Activated CD8-positive, alpha-beta memory T cell treated with anti-CD3 and anti-CD28 coated beads for 48 hours (primary cell): ENCODE results near the gene MEIS2.

Source experiments
- DNase-seq, 3 experiments: peaks; one replicate each; pipeline ENCODE4 v3.0.0-alpha.2; 2020; ENCODE audit warnings: low read depth in 2 of 3, low spot score in 2 of 3

Gene MEIS2

GRCh38 chr15:36903195-36903594 is 197.2 kb downstream of the MEIS2 start:
- DNase-seq, result no peak

- no peak for DNase-seq
Observed at GRCh38 chr15:36901012-36901411, 199.3 kb downstream of the MEIS2 start.

- no peak for DNase-seq
Observed at GRCh38 chr15:36899696-36900095, 200.7 kb downstream of the MEIS2 start.

DNA sequence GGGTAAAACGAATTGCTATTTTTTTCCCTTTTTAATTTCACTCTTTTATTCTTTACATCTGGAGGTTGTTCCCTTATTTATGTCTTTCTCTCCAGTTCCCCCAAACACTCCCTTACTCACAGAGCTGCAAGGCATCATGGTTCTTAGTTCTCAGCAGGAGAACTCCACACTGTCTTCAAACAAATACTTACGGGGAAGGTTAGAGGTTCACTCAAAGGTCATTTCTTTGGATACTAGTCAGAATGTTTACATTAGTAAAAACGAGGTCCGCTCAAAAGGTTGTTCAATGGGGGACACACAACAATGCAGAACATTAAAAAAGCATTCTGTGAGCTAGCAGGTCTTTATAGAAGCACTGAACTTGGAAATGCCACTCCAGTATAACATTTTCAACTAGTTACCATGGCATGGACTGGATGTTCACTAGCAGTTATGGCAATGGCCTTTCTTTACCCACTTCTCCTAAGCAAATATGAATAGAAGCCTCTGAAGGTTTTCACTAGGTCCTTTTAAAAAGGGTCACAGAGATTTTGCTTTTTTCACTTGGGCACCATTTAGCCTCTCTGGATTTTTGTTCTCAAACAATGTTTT is 201.7 kb downstream of the MEIS2 start:
- no peak for DNase-seq

DNA sequence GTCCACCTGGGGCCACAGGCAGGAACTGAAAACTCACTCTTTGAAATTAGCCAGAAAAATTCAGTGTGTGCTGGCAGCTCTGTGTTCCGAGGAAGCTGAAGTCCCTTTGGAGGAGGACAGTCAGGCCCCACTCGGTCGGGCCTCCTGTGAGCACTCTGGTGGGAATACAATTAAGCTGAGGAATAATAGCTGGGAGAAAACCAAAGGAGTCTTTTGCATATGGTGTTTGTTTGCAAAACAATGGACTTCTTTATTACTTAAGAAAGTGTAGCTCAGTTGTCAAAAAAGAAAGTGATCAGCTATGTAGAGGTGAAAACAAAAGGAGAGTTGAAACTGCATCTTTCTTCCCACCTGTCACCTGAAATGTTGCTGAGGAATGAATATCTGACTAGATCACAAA is 202.5 kb downstream of the MEIS2 start:
- no peak for DNase-seq

GRCh38 chr15:36896949-36897348 is 203.4 kb downstream of the MEIS2 start:
- no peak for DNase-seq

GRCh38 chr15:36894075-36894474 is 206.3 kb downstream of the MEIS2 start:
- DNase-seq, result no peak

DNA sequence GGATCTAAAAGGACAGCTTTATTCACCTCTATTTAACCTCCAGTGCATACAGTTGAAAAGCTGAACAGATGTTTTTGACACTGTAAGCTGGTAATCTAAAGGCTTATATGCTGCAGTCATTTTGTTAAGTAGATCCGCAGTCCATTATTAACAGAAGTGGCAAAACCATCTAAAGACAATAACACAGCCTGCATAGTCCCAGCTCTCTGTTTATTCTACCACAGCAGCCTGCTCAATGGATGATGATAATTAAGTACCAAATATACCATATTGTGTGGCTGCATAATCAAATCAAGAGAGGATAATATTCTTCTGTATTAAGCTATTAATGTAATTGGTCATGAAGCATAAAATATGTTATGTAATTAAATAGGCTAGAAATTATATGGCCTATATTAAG is 207.1 kb downstream of the MEIS2 start:
- no peak for DNase-seq

DNA sequence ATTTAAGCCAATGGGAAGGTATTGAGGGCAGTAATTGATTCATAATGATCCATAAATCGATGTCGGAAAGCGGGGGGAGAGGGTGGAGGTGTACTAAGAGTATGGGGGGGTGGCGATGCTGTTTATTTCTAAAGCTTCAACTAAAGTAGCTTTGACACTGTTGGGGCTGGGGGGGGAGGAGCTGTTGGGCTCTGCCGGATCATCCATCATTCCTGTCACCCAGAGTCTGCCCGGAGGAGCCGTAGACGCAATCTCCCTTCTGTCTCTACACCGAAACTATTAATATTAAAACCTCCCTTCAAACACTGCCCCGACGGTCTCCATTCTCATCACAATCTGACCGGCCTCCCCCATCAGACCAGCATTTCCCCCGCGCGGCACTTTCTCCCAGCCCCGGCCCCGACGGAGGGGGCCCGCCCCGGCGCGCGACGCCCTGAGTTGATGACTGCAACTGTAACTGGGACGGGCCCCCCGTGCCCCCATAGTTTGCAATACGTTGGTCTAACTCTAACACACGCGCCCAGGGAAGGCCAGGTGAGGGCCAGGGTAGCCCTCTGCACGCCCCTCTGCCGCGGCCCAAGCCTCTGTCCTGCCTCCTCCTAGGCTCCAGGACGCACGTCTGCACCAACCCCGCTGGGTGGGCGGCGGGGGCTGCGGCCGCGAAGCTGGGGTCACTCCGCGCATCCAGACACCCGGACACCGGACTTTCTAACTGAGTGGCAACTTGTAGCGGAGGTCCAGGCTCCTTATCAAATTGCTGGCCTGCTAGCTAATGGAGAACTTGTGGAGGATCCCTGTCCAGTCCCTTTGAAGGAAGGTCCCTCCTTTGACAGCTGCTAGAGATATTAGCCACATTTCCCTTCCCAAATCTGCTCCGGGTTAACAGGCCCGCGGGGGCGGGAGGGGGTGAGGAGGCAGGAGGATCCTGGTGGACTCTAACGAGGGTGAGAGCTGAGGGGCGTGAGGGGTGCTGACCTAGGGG is 212.0 kb downstream of the MEIS2 start:
- DNase-seq, result no peak

- no peak for DNase-seq
Observed at GRCh38 chr15:36887214-36887961, 213.0 kb downstream of the MEIS2 start.

GRCh38 chr15:36886701-36887100 is 213.6 kb downstream of the MEIS2 start:
- DNase-seq, result no peak

DNA sequence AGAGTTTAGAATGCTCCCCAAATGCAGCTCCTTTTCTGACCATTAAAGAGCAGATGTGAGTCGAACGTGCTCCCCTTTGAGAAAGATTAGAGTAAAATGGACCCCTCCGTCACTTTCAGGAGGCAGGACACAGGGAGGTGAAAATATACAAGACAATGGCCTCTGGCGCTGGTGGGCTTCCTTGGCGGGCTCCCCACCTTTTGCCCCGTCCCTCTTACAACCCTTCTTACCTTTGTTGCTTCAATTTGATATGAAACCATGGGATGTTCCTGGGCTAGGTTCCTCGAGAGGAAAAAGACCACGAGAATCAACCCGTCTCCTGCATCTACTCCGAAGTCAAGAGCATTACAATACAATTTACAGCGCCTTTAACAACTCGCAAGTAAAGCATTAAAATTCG is 214.2 kb downstream of the MEIS2 start:
- no peak for DNase-seq

DNA sequence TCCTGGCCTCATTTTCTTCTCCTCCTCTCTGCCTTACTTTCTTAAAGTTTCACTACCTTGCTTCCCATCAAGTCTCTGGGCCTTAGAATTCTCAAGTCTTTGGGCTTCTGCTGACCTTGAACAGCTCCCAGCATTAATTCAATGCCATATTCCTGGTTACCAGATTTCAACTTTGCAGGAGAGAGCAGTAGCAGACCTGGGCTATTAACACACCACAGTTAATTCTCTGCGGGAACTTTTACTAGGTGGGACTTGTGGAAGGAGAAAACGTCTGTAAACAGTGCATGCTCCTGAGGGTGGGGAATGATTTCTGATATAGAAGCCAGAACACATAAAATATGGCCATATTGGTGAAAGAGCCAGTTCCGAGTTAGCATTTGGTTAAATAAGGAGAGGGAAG is 214.6 kb downstream of the MEIS2 start:
- DNase-seq, result no peak

DNA sequence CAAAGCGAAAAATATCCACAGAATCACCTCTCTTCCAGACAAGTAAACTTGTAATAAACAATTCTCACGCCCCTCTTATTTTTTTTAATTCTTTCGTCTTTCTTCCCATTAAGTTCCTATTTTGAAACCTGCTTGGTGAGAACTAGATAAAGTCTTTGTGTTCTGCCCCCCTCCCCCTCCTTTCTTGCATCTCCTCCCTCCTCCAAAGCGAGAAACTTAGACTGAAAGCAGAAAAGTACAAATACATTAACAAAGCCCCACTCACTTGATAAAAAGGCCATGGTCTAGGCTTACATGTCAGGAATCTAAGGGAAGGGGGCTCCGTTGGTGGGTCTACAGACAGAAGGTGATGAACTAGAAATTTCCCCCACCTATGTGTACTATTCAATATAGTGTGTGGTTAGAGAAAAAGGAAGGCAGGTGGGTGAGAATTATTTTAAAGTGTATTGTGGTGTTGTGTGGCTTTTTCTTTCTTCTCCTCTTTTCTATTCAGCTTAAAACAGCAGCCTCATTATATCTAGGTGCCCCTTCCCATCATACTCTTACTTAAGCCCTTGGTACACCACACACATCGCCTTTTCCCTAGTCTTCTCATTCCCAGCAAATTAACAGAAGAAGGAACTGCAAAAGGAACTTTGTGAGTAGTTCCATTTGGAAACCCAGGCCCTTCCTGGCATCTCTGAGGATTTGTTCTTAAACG is 215.3 kb downstream of the MEIS2 start:
- no peak for DNase-seq

DNA sequence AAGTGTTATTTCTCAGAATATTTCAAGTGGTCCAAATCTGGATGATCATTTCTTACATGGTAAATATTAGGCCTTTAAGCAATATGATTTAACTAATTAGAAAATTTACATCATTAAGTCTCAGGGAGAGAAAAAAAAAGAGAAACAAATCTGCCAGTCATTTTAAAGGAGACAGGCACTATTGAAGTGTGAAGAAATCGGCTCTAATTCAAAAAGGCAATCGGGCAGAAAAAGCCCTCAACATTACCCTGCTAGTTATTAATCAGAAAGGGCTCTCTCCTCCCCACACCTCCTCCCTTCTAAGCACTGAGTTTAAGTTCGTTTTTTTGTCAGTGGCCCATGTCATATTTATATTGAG is 215.9 kb downstream of the MEIS2 start:
- no peak for DNase-seq

DNA sequence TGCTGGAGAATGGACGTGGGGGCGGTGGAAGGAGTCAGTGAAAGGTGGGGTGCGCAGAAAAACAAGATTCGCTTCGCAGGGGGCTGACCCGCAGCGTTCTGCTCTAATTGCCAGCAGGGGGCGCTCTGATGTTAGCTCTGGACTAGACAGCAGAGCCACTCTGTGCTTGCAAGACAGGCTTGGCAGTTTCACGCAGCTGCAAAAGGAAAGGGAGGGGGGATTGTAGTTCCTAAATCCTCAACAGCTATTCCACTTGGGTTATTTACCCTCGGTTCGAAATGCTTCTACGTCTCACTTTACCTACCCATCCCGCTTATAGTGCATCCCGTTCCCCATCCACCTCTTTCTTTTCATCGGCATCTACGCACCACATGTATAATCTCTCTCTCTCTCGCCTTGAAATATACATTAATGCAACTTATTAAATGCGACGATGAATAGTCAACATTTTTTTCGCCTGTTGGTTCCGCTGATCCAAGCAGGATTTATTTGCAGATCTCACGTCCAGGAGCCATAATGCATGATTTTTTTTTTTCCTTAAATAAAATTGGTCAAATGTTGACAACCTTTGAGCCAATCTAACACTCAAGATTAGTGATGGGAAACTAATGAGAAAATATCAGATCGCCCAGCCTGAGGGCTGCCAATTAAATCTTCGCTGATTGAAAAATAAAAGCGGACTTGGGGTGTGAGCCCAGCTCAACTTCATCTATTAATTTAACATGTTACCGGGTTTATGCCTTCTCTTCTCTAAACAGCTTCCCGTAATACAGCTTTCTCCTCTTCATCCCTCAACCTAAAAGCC is 216.4 kb downstream of the MEIS2 start:
- DNase-seq, result peak; percentile 4 to 75 (median 37)

- no peak for DNase-seq
Observed at GRCh38 chr15:36882487-36883131, 217.7 kb downstream of the MEIS2 start.

DNA sequence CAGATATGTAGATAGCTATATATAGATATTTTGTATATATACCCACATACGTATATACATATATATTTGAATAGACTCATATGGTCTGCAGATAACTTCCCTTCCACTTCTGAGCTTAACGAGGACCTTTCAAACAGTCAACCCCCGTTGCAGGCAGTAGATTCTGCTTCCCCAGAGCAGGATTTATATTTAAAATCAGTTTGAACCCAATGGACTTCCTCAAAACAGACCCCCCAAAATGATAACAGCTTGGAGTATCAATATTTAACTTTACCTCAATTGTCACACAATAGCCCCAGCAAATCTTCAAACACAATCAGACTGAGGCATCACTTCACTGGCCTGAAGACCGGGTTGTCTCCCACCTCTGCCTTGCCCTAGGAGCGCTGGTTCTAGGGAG is 218.3 kb downstream of the MEIS2 start:
- no peak for DNase-seq

- DNase-seq, result no peak
Observed at GRCh38 chr15:36881516-36881915, 218.8 kb downstream of the MEIS2 start.

GRCh38 chr15:36880913-36881460 is 219.4 kb downstream of the MEIS2 start:
- no peak for DNase-seq
